ENCODE data around the gene RPF1.

GRCh38 chr1:84493747-84494146 is 14.7 kb downstream of the RPF1 start:
- TF ChIP-seq CTCF (IDR thresholded peaks at IDR 0.05; ENCODE audit: borderline replicate concordance, extremely low read depth, low read length, poor library complexity, severe bottlenecking) (no peak), EZH2 (IDR thresholded peaks at IDR 0.05; ENCODE audit: borderline replicate concordance, low read depth, low read length, severe bottlenecking) (no peak)

Data from DND-41 (cell line).